GM23248 (cell line): ENCODE results near the gene IGFLR1. TPM values are rescaled to one million over a fixed set of nuclear protein-coding genes. Genes with fewer than 3 reads are reported as not detected.

Source experiments
- DNase-seq: peaks from one replicate; pipeline ENCODE4 v3.0.0-alpha.2; 2015
- H2AFZ ChIP-seq: fragments of 200-600 bp; sonication (generic); 2 replicates; pipeline ENCODE4 v1.6.1; 2016; ENCODE audit warnings: antibody characterized with exemption
- H3F3A ChIP-seq: fragments of 200-600 bp; sonication (generic); 2 replicates; pipeline ENCODE4 v1.6.1; 2016; ENCODE audit warnings: mild to moderate bottlenecking, antibody characterized with exemption, mixed run types; ENCODE audit not compliant: insufficient read depth
- H3K27ac ChIP-seq: fragments of 200-600 bp; sonication (generic); 2 replicates; pipeline ENCODE4 v1.5.1; 2016; ENCODE audit warnings: mild to moderate bottlenecking
- H3K27me3 ChIP-seq: fragments of 200-600 bp; sonication (generic); replicated peaks from 2 replicates; pipeline ENCODE4 v1.6.1; 2016; ENCODE audit warnings: mild to moderate bottlenecking; ENCODE audit not compliant: insufficient read depth
- H3K36me3 ChIP-seq: fragments of 200-600 bp; sonication (generic); 2 replicates; pipeline ENCODE4 v1.6.1; 2016; ENCODE audit warnings: low read depth, mild to moderate bottlenecking
- H3K4me1 ChIP-seq: fragments of 200-600 bp; sonication (generic); 2 replicates; pipeline ENCODE4 v1.6.1; 2016; ENCODE audit warnings: mild to moderate bottlenecking; ENCODE audit not compliant: insufficient read depth
- H3K4me2 ChIP-seq: fragments of 200-600 bp; sonication (generic); one replicate; pipeline ENCODE4 v1.6.1; 2016; ENCODE audit warnings: mild to moderate bottlenecking; ENCODE audit not compliant: unreplicated experiment
- H3K4me3 ChIP-seq: fragments of 200-600 bp; sonication (generic); 2 replicates; pipeline ENCODE4 v1.5.1; 2016; ENCODE audit warnings: mild to moderate bottlenecking
- H3K79me2 ChIP-seq: fragments of 200-600 bp; sonication (generic); 2 replicates; pipeline ENCODE4 v1.6.1; 2016; ENCODE audit warnings: mild to moderate bottlenecking; ENCODE audit not compliant: insufficient read depth
- H3K9ac ChIP-seq: fragments of 200-600 bp; sonication (generic); 2 replicates; pipeline ENCODE4 v1.6.1; 2016; ENCODE audit warnings: mild to moderate bottlenecking
- H3K9me2 ChIP-seq: fragments of 200-600 bp; sonication (generic); 2 replicates; pipeline ENCODE4 v1.6.1; 2016; ENCODE audit warnings: mixed run types, mild to moderate bottlenecking, moderate library complexity; ENCODE audit not compliant: insufficient read depth
- H3K9me3 ChIP-seq: fragments of 200-600 bp; sonication (generic); one replicate; pipeline ENCODE4 v1.6.1; 2017; ENCODE audit warnings: low read depth
- H4K20me1 ChIP-seq: fragments of 200-600 bp; sonication (generic); 2 replicates; pipeline ENCODE4 v1.6.0; 2016; ENCODE audit not compliant: insufficient read depth
- EZH2 ChIP-seq: fragments of 200-600 bp; sonication (generic); IDR thresholded peaks from 2 replicates; pipeline ENCODE4 v1.6.1; 2018; ENCODE audit warnings: antibody characterized with exemption, mild to moderate bottlenecking; ENCODE audit not compliant: insufficient read depth, poor library complexity, severe bottlenecking
- EZH2phosphoT487 ChIP-seq: fragments of 200-600 bp; sonication (generic); IDR thresholded peaks from 2 replicates; pipeline ENCODE4 v1.6.1; 2018; ENCODE audit warnings: antibody characterized with exemption, moderate library complexity, mild to moderate bottlenecking, low read depth; ENCODE audit not compliant: insufficient read depth
- WGBS, 2 experiments: methylation state at CpG; one replicate each; pipeline ENCODE4 v1.1.6; 2015 to 2017; ENCODE audit warnings: low lambda C conversion rate in 2 of 2, low coverage in 1 of 2; ENCODE audit errors: missing lambda C conversion rate in 2 of 2; 5-methylcytosine and 5-hydroxymethylcytosine counted together
- in situ Hi-C: fragments of 300-500 bp; cut with MboI; formaldehyde crosslinking; loops from 2 replicates; pipeline ENCODE4 v1.15.0; 2020
- polyA plus RNA-seq: library from polyadenylated mRNA; unstranded; fragments of >200 nt; fragmentation: Nextera tagmentation; extraction: Ambion mirVana; gene quantifications from 2 replicates; pipeline ENCODE4 v1.2.1, GENCODE V29; 2016
- total RNA-seq: library from RNA; depleted of rRNA; stranded (reverse); fragments of >200 nt; shearing (Covaris generic); gene quantifications from 2 replicates; pipeline ENCODE4 v1.2.3, GENCODE V29; 2014

Gene IGFLR1
- total and polyA plus RNA-seq, 2 experiments from 2014 or later, result 1.4 to 3.2 TPM

- H3K9ac ChIP-seq, result no peak overlapping the region
- TF ChIP-seq EZH2phosphoT487 (no peak), EZH2 (no peak)
- H3K9me2 ChIP-seq, result no peaks in the 10 kb centered on the region
- no peak overlapping the region for H3K4me2 ChIP-seq
- H2AFZ ChIP-seq, result no peak overlapping the region
- peaks cover 9% of the 10 kb centered on the region for H3F3A ChIP-seq
- no peaks in the 10 kb centered on the region for H3K9me3 ChIP-seq
- H3K4me3 ChIP-seq, result no peak overlapping the region
- no peaks in the 10 kb centered on the region for H3K4me1 ChIP-seq
- no peaks in the 10 kb centered on the region for H4K20me1 ChIP-seq
- no peaks in the 10 kb centered on the region for H3K27me3 ChIP-seq
- no peaks in the 10 kb centered on the region for H3K79me2 ChIP-seq
- H3K36me3 ChIP-seq, result no peaks in the 10 kb centered on the region; the same call in 1 of the 2 replicates
- 87 to 94% methylated on average over 15 of the region's 15 CpGs for WGBS, 2 experiments
- DNase-seq, result no peak
- in situ Hi-C loops, result no loop called here
- H3K27ac ChIP-seq, result no peak overlapping the region
Observed at GRCh38 chr19:35768082-35768421, 25.8 kb upstream of the IGFLR1 start.

GRCh38 chr19:35767288-35768081 lies 25.2 kb upstream of the IGFLR1 start:
- no peaks in the 10 kb centered on the region; the same call in 1 of the 2 replicates for H3K36me3 ChIP-seq
- H4K20me1 ChIP-seq, result no peaks in the 10 kb centered on the region
- H3K27ac ChIP-seq, result no peak overlapping the region
- H3K9me2 ChIP-seq, result no peaks in the 10 kb centered on the region
- no peaks in the 10 kb centered on the region for H3K4me1 ChIP-seq
- DNase-seq, result no peak
- no peaks in the 10 kb centered on the region for H3K9me3 ChIP-seq
- peaks cover 3% of the 10 kb centered on the region for H3F3A ChIP-seq
- H3K79me2 ChIP-seq, result no peaks in the 10 kb centered on the region
- H3K27me3 ChIP-seq, result no peaks in the 10 kb centered on the region
- 85 to 95% methylated on average over 15 to 34 of the region's 34 CpGs for WGBS, 2 experiments
- H3K4me3 ChIP-seq, result no peak overlapping the region
- H2AFZ ChIP-seq, result no peak overlapping the region
- in situ Hi-C loops, result no loop called here
- TF ChIP-seq EZH2 (no peak), EZH2phosphoT487 (no peak)
- no peak overlapping the region for H3K9ac ChIP-seq
- no peak overlapping the region for H3K4me2 ChIP-seq

- Histone ChIP-seq H3K9me3 (no peaks in the 10 kb centered on the region), H3K27ac (no peak overlapping the region), H4K20me1 (no peaks in the 10 kb centered on the region), H3F3A (no peaks in the 10 kb centered on the region), H3K36me3 (peaks cover 5% of the 10 kb centered on the region; the same call in 1 of the 2 replicates), H3K4me3 (no peak overlapping the region), H3K9ac (no peak overlapping the region), H3K4me1 (no peaks in the 10 kb centered on the region), H3K27me3 (no peaks in the 10 kb centered on the region), H3K4me2 (no peak overlapping the region), H2AFZ (no peak overlapping the region), H3K9me2 (no peaks in the 10 kb centered on the region), H3K79me2 (no peaks in the 10 kb centered on the region)
- no peak for DNase-seq
- 85 to 92% methylated on average over 5 to 11 of the region's 11 CpGs for WGBS, 2 experiments
- in situ Hi-C loops, result no loop called here
- TF ChIP-seq EZH2phosphoT487, result no peak
- TF ChIP-seq EZH2, result no peak
Observed at GRCh38 chr19:35766571-35767104, 24.4 kb upstream of the IGFLR1 start.

GRCh38 chr19:35764432-35765315 lies 22.4 kb upstream of the IGFLR1 start:
- TF ChIP-seq EZH2phosphoT487, result no peak
- TF ChIP-seq EZH2, result no peak
- Histone ChIP-seq H3F3A (no peaks in the 10 kb centered on the region), H3K9ac (no peak overlapping the region), H3K4me1 (no peaks in the 10 kb centered on the region), H3K36me3 (peaks cover 10% of the 10 kb centered on the region; the same call in 1 of the 2 replicates), H3K27ac (no peak overlapping the region), H4K20me1 (no peaks in the 10 kb centered on the region), H3K9me2 (no peaks in the 10 kb centered on the region), H3K4me3 (no peak overlapping the region), H2AFZ (no peak overlapping the region), H3K9me3 (no peaks in the 10 kb centered on the region), H3K27me3 (no peaks in the 10 kb centered on the region), H3K79me2 (peaks cover 18% of the 10 kb centered on the region), H3K4me2 (no peak overlapping the region)
- in situ Hi-C loops, result no loop called here
- WGBS, 2 experiments, result 87 to 92% methylated on average over 15 to 17 of the region's 17 CpGs
- no peak for DNase-seq
